ENCODE measurements around the gene HABP4.

The HABP4 gene

GRCh38 chr9:96505316-96505991, 55.5 kb downstream of the HABP4 start:
- DNase-seq (ENCODE audit: low read depth): no peak

DNA sequence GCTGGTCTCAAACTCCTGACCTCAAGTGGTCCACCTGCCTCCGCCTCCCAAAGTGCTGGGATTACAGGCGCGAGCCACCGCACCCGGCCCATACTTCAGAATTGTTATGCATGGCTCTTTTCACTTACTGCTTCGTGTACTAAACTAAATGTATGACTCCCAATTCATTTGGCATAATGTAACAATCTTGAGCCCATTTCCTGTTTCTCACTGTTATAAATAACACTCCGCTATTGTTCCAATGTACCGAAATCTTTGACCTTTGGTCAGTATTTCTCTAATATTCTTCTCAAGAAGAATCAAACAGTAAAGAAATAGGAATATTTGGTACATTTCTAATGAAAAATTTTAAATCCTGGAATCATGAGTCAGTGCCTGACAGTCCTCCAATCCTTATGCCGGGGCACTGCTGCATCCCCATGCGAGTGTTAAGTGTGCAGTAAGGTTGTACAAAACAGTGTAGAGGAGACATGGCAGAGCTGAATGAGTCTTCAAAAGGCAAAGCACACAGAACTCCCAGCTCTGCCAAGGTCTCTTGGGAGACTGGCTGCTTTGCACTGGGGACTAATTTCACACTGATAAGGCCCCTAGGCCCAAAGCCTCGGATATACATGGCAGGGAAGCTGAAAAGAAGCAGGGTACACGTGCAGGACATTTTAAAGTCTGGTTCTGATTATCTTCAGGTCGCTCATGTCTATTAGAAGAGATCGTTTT, 58.4 kb downstream of the HABP4 start:
- TF ChIP-seq, protein P1, sequence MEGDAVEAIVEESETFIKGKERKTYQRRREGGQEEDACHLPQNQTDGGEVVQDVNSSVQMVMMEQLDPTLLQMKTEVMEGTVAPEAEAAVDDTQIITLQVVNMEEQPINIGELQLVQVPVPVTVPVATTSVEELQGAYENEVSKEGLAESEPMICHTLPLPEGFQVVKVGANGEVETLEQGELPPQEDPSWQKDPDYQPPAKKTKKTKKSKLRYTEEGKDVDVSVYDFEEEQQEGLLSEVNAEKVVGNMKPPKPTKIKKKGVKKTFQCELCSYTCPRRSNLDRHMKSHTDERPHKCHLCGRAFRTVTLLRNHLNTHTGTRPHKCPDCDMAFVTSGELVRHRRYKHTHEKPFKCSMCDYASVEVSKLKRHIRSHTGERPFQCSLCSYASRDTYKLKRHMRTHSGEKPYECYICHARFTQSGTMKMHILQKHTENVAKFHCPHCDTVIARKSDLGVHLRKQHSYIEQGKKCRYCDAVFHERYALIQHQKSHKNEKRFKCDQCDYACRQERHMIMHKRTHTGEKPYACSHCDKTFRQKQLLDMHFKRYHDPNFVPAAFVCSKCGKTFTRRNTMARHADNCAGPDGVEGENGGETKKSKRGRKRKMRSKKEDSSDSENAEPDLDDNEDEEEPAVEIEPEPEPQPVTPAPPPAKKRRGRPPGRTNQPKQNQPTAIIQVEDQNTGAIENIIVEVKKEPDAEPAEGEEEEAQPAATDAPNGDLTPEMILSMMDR (IDR thresholded peaks at IDR 0.05; ENCODE audit: control insufficient read depth, insufficient read depth, low read depth, low read length, missing control alignments): no peak

More at GRCh38 chr9:96505316-96505991, 55.5 kb downstream of the HABP4 start:
- H3K4me3 ChIP-seq (ENCODE audit: control insufficient read depth, low read depth, low read length): no peak overlapping the region
- TF ChIP-seq, protein P1 (IDR thresholded peaks at IDR 0.05; ENCODE audit: control insufficient read depth, insufficient read depth, low read depth, low read length, missing control alignments): no peak

DNA sequence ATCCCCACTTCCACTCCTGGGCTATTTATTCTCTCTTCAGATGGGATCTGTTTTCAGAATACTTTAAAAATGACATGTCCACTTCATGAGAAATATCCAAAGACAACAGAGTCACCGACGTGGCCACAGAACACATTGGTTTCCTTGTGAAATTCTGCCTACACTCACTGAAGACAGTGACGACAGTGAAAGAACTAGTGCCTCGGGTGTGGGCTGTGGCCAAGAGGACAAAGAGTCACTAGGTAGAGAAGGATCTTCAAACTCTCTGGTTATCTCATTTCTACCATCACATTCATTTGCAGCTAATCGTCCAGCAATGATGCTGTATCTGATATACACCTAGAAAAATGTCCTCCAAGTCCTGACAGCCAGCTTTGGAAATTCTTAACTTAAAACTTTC, 59.1 kb downstream of the HABP4 start:
- H3K4me3 ChIP-seq (ENCODE audit: control insufficient read depth, low read depth, low read length): no peak overlapping the region
- no peak for DNase-seq (ENCODE audit: low read depth)
- TF ChIP-seq, protein P1 (IDR thresholded peaks at IDR 0.05; ENCODE audit: control insufficient read depth, insufficient read depth, low read depth, low read length, missing control alignments): no peak

More for the DNA sequence above, 58.4 kb downstream of the HABP4 start:
- H3K4me3 ChIP-seq (ENCODE audit: control insufficient read depth, low read depth, low read length): no peak overlapping the region
- no peak for DNase-seq (ENCODE audit: low read depth)

- TF ChIP-seq, protein P1 (IDR thresholded peaks at IDR 0.05; ENCODE audit: control insufficient read depth, insufficient read depth, low read depth, low read length, missing control alignments): no peak
- H3K4me3 ChIP-seq (ENCODE audit: control insufficient read depth, low read depth, low read length): no peak overlapping the region
- no peak for DNase-seq (ENCODE audit: low read depth)
These were observed 59.9 kb downstream of the HABP4 start for GRCh38 chr9:96509848-96510247.

- TF ChIP-seq, protein P1 (IDR thresholded peaks at IDR 0.05; ENCODE audit: control insufficient read depth, insufficient read depth, low read depth, low read length, missing control alignments): no peak
- no peak for DNase-seq (ENCODE audit: low read depth)
These were observed 60.3 kb downstream of the HABP4 start for GRCh38 chr9:96510258-96510657.

DNA sequence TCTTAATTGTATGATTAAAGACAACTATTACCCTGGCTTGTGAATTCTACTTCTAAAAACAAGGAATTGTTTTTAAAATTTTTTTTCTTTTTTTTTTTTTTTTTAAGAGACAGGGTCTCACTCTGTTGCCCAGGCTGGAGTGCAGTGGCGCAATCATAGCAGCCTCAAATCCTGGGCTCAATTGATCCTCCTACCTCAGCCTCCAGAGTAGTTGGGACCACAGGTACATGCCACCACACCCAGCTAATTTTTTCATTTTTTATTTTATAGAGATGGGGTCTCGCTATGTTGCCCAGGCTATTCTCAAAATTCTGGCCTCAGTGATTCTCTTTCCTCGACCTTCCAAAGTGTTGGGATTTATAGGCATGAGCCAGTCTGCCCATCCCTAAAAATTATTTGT, 62.3 kb downstream of the HABP4 start:
- DNase-seq (ENCODE audit: low read depth): no peak
- TF ChIP-seq, protein P1 (IDR thresholded peaks at IDR 0.05; ENCODE audit: control insufficient read depth, insufficient read depth, low read depth, low read length, missing control alignments): no peak
- no peak overlapping the region for H3K4me3 ChIP-seq (ENCODE audit: control insufficient read depth, low read depth, low read length)

More at GRCh38 chr9:96510258-96510657, 60.3 kb downstream of the HABP4 start:
- no peak overlapping the region for H3K4me3 ChIP-seq (ENCODE audit: control insufficient read depth, low read depth, low read length)

Measured in AG09309 (cell line).